Spleen (tissue), 7 donors: ENCODE measurements around the gene MYO9A.

Experiments
- CTCF ChIP-seq, 11 experiments: fragments of 200-600 bp in 7 of 11; fragments of 450-650 bp in 4 of 11; sonication (generic) in 4 of 11; IDR thresholded peaks in 8 of 11; conservative IDR thresholded peaks in 3 of 11; 1 replicate in 7 of 11; 2 replicates in 4 of 11; pipeline versions ENCODE4 v1.4.0 to v1.8.0; 2016 to 2021; ENCODE audit warnings: antibody characterized with exemption in 11 of 11, inconsistent platforms in 4 of 11, mild to moderate bottlenecking in 1 of 11
- POLR2AphosphoS5 ChIP-seq, 3 donors: sonication (generic); formaldehyde crosslinking; IDR thresholded peaks; one replicate each; pipeline ENCODE4 v1.5.1; 2017; ENCODE audit warnings: antibody characterized with exemption in 3 of 3
- donor health status: DM: no; HTN: no; CAD: no; lungs with moderate emphysema.
- donor health status: DM: no; HTN: no; CAD: no.
- donor health status: DM: no; HTN: no; CAD: no.

DNA sequence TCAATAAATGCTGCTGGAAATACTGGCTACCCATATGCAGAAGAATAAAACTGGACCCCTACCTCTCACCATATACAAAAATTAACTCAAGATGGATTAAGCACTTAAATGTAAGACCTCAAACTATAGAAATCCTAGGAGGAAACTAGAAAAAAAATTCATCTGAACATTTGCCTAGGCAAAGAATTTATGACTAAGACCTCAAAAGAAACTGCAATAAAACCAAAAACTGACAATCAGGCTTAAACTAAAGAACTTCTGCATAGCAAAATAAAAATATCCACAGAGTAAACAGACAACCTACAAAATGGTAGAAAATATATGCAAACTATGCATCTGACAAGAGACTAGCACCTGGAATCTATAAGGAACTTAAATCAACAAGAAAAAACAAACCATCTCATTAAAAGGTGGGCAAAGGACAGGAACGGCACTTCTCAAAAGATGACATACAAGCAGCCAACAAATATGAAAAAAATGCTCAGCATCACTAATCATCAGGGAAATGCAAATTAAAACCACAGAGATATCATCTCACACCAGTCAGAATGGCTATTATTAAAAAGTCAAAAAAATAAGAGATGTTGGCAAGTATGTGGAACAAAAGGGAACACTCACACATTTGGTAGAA, 47.0 kb downstream of the MYO9A start:
- TF ChIP-seq POLR2AphosphoS5 (IDR thresholded peaks at IDR 0.05) (no peak), CTCF (IDR thresholded peaks at IDR 0.05 in 8 of 11, conservative IDR thresholded peaks at IDR 0.05 in 3 of 11) (no peak)
